PC-3 (cell line): ENCODE results near the gene IL17REL.

ENCODE experiments used
- EZH2phosphoT487 ChIP-seq: fragments of 300-600 bp; sonication (generic); IDR thresholded peaks from 2 replicates; pipeline ENCODE4 v1.6.1; 2018; ENCODE audit warnings: mild to moderate bottlenecking, antibody characterized with exemption, low read length, borderline replicate concordance
- TF ChIP-seq, protein P1 (sequence below): fragments of 300-600 bp; sonication (generic); conservative IDR thresholded peaks from 2 replicates; pipeline ENCODE4 v1.5.1; 2017; ENCODE audit warnings: antibody characterized with exemption, low read depth, mild to moderate bottlenecking, low read length

DNA sequence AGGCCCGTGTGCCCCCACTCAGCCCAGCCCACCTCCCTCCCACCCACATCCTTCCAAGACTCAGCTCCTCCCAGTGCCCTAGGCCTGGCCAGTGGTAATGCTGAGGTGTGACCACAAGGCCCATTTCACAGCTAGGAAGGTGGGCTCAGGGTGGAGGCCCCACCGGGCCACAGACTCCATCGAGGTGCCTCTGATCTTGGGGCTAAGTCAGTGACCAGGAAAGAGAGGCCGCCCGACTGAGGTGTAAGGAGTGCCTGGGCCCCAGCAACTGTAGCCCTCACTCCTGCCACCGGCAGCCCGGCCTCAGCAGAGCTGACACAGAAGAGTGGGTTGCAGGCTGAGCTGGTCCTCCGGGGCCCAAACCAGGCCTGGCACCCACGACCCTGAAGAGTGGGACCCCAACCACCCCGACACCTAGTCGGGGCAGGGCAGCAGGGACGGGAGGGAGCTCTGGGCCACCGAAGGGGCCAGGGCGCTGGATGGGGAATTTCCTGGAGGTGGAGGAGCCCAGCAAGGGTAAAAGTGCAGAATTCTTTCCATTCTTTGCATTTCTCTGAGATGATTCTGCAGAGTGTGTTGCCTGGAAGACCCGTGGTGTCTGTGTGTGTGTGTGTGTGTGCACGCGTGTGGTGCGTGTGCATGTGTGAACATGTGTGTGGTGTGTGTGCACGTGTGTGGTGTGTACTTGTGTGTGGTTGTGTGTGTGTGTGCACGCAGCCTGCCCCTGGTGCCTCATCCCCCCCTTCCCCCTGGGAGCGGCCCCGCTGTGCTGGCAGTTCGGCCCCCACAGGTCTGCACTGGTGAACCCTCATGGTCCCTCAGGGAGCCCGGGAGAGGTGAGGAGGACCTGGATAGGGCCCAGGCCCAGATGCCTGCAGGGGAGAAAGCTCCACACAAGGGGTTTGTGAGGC is 60.3 kb downstream of the IL17REL start:
- TF ChIP-seq EZH2phosphoT487: no peak
- TF ChIP-seq, protein P1, sequence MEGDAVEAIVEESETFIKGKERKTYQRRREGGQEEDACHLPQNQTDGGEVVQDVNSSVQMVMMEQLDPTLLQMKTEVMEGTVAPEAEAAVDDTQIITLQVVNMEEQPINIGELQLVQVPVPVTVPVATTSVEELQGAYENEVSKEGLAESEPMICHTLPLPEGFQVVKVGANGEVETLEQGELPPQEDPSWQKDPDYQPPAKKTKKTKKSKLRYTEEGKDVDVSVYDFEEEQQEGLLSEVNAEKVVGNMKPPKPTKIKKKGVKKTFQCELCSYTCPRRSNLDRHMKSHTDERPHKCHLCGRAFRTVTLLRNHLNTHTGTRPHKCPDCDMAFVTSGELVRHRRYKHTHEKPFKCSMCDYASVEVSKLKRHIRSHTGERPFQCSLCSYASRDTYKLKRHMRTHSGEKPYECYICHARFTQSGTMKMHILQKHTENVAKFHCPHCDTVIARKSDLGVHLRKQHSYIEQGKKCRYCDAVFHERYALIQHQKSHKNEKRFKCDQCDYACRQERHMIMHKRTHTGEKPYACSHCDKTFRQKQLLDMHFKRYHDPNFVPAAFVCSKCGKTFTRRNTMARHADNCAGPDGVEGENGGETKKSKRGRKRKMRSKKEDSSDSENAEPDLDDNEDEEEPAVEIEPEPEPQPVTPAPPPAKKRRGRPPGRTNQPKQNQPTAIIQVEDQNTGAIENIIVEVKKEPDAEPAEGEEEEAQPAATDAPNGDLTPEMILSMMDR: no peak
